Lung microvascular endothelial cell (primary cell): ENCODE results near the gene DNAJB14. TPM values are rescaled to one million over a fixed set of nuclear protein-coding genes. Genes with fewer than 3 reads are reported as not detected.
A peak's percentile ranks its signal among the peaks of the same experiment; 100 is the strongest.

Source experiments
- DNase-seq, 2 donors: peaks; one replicate each; pipeline versions ENCODE4 v3.0.0 to v3.0.0-alpha.2; 2010; ENCODE audit warnings: low read depth in 2 of 2
- total RNA-seq: library from RNA; depleted of rRNA; stranded (reverse); fragments of >200 nt; gene quantifications from 2 replicates; pipeline ENCODE4 v1.2.1, GENCODE V29; 2014

Gene DNAJB14
- total RNA-seq, 1 donor from 2014 or later: 76.6 TPM

- DNase-seq: no peak
Measured at GRCh38 chr4:99872570-99872969, 73.8 kb downstream of the DNAJB14 start.

GRCh38 chr4:99868126-99868596, 78.3 kb downstream of the DNAJB14 start:
- DNase-seq: no peak

DNA sequence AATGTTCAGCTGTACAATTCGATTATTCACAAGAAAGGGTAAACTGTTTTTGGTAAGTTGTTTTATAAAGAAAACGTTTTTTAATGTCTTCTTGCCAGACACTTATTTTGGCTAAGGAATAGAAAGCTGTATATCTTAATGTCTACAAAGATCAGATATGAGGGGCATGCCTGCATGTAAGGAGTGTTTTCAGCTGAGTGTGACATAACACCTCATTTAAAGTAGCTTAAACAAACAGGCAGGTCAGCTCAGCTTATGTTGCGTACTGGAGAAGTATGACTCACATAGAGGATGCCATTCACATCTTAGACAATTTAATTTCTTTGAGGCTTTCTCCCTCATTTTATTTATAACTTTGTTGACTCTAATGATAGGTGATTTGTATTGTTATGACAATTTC, 82.6 kb downstream of the DNAJB14 start:
- DNase-seq: peak in 1 of 2 donors; percentile 16

DNA sequence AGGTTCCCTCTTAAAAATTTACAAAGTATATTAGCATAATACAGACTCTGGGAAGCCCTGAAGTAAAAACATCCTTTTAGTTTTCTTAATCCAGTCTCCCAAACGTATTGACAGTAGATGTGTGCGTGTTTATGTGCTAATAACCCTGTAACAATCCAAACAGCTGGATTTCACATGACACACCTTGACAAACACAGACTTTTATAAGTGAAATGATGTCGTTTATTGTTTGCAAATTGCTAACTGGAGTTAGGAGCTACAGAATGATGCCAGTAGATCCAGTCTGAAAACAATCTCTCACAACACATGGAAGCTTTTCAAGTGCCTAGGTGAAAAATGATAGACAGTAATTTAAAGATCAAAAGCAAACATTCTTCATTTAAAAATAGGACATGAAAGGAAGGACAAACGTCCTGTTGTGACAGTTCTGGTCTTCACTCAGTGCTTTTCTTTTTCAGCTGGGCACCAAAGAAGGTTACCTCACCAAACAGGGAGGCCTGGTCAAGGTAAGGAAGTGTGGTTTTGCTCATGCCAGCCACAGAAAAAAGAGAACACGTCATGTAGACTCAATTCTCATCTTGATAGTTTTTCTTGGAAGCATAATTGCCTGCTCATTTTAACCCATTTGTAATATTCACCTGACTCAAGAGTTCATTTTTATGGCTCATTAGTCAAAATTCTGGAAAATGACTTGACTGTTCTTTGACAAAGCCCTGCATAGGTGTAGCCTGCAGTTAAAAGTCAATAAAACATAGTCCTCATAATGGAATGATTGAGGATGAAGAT, 85.1 kb downstream of the DNAJB14 start:
- no peak for DNase-seq

DNA sequence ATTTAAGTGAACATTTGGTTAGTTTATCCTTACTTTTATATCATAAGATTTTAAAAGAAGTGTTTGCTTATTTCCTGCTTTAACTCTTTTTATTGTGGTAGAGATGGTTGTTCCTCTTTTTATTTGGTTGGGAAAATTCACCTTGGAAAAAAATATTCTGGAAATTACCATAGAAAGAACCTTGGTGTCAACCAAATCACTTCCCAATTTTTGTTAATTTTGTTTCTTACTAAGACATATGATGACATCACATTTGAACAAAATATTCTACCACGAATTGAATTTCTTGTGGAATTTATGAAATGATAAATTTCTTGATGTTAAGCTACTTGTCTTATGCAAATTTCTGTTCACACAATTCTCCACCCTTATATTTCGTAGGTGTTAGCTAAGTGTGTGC, 85.9 kb downstream of the DNAJB14 start:
- DNase-seq: no peak

GRCh38 chr4:99859618-99860017, 86.8 kb downstream of the DNAJB14 start:
- DNase-seq: no peak

DNA sequence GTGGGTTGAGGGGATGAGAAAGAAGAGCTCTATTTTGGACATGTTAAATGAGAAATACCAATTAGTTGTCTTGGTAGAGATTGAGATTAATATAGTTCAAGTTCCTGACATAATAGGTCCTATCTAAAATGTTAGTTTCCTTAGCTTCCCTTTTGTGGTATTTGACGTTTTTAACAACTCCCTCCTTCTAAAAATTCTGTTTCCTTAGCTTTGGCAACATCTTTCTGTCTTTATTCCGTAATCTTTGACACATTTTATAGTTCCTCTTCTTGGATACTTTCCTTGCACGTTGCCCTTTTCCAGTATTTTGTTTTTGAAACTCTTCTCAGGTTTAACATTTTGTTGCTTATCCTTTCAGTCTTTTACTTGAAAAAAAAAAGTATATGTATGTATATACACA, 89.1 kb downstream of the DNAJB14 start:
- no peak for DNase-seq

- peak in 1 of 2 donors; percentile 44 for DNase-seq
Measured at GRCh38 chr4:99856166-99856565, 90.3 kb downstream of the DNAJB14 start.

DNA sequence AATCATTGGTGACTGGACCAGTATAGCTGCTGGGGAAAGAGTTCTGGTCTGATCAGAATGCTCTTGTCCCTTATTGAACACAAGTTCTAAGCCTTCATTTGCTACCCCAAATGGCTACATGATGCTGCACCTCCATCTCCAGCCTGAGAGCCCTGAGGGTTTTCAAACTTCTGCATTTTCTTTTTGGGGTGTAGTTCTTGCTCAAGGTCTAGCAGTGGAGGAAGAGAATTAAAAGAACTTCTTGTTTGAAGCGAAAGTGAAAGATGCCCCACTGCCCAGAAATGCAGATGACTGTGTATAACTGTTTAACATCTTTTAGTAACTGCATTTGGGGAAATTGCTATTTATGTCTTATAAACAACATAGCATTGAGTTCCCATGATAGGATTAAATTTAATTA, 90.7 kb downstream of the DNAJB14 start:
- no peak for DNase-seq

DNA sequence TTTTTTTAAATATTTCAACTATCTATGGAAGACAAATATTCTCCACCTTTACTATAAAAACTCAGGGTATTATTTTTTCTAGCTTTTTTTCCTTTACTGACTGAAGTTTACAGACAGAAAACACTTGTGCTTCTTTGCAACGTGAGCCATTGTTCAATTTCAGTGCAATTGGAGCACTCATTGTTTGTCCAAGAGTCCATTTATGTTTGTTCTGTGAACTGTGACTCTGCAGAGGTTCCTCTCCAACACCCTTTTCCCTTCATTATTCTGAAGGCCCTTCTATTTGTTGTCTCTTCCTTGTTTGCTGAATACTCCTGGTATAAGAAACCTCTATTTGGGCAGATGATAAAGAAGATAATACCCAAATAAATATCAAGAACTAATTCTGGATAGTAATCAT, 92.4 kb downstream of the DNAJB14 start:
- no peak for DNase-seq

DNA sequence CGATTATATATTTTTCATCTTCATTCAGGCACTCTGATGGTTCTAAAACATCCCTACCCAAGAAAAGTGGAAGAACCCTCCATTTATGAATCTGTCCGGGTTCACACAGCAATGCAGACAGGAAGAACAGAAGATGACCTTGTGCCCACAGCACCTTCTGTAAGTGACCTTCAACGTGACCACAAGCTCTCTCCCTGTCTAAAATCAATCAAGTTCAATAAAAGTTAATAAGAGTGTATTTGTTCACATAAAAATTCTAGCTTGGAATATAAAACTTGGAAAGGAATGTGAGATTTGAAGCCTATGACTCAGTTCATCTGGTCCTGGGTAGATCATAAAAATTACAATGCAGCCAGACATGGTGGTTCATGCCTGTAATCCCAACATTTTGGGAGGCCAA, 93.2 kb downstream of the DNAJB14 start:
- no peak for DNase-seq

- DNase-seq: no peak
Measured at GRCh38 chr4:99852199-99852749, 94.1 kb downstream of the DNAJB14 start.

DNA sequence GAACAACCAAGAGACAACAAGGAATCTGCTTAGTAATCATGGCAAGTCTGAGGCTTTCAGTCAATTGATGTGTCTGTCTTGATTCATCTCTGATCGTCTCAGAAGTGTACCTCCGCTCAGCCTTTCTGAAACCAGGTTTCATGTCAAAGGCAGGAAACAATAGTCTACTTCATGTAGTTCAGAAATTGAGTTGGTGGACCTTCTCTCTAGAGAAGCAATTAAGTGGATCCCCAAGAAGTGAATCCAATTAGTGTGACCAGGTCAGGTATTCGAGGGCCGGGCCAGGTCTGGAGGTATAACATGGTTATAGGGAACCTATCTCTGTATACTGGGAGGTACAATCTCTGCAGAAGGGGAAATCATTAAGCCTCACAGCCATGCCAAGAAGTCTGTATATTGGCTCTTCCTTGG, 97.8 kb downstream of the DNAJB14 start:
- DNase-seq: no peak

DNA sequence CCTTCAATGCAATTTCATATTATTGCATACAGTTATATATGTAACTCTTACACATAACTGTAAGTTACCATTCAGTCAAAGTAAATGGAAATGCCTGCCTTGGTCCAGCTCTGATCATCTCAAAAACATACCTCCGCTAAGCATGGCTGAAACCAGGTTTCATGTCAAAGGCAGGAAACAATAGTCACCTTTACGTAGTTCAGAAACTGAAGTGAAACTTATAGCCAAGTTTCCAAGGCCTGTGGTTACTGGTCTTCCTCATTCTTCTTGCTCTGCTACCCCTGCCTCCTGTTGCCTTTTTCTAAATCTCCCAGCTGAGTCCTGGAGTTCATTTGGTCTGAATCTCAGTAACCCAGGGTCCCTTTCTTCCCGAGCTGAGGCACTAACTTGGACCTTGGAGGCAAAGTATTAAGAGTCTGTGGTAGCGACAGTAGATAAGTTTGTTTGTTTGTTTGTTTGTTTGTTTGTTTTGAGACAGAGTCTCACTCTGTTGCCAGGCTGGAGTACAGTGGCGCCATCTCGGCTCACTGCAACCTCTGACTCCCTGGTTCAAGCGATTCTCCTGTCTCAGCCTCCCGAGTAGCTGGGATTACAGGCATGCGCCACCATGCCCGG, 98.9 kb downstream of the DNAJB14 start:
- no peak for DNase-seq

GRCh38 chr4:99846891-99847290, 99.5 kb downstream of the DNAJB14 start:
- DNase-seq: no peak

Other genes with a start within 250 kb of the DNAJB14 start
- gene DAPP1, start 129.8 kb downstream of the DNAJB14 start, total RNA-seq: not detected in 2 replicates
- 13.7 and 19.2 TPM in 2 replicates for gene LAMTOR3, start 52.2 kb downstream of the DNAJB14 start, total RNA-seq
- gene H2AZ1, start 3.7 kb upstream of the DNAJB14 start, total RNA-seq: 205 and 321 TPM in 2 replicates
- gene DDIT4L, start 243.8 kb upstream of the DNAJB14 start, total RNA-seq: 2.6 and 3.7 TPM in 2 replicates